ENCODE results near the gene CCM2.

The CCM2 gene

GRCh38 chr7:45036317-45036716, 36.3 kb downstream of the CCM2 start:
- DNase-seq = no peak

GRCh38 chr7:45036796-45037195, 36.8 kb downstream of the CCM2 start:
- DNase-seq = no peak

GRCh38 chr7:45037876-45038275, 37.9 kb downstream of the CCM2 start:
- DNase-seq = no peak

- DNase-seq = no peak
Observed at GRCh38 chr7:45039106-45039505, 39.1 kb downstream of the CCM2 start.

- no peak for DNase-seq
Observed at GRCh38 chr7:45044338-45044737, 44.3 kb downstream of the CCM2 start.

- DNase-seq = no peak
Observed at GRCh38 chr7:45048748-45049147, 48.7 kb downstream of the CCM2 start.

- no peak for DNase-seq
Observed at GRCh38 chr7:45050198-45050597, 50.2 kb downstream of the CCM2 start.

GRCh38 chr7:45052011-45052410, 52.0 kb downstream of the CCM2 start:
- no peak for DNase-seq

GRCh38 chr7:45053401-45053800, 53.4 kb downstream of the CCM2 start:
- no peak for DNase-seq

GRCh38 chr7:45053941-45054340, 53.9 kb downstream of the CCM2 start:
- no peak for DNase-seq

GRCh38 chr7:45054442-45054841, 54.4 kb downstream of the CCM2 start:
- DNase-seq = no peak

GRCh38 chr7:45055016-45055415, 55.0 kb downstream of the CCM2 start:
- DNase-seq = no peak

- no peak for DNase-seq
Observed at GRCh38 chr7:45055594-45056219, 55.7 kb downstream of the CCM2 start.

GRCh38 chr7:45057878-45058277, 57.9 kb downstream of the CCM2 start:
- no peak for DNase-seq

- DNase-seq = no peak
Observed at GRCh38 chr7:45060295-45060694, 60.3 kb downstream of the CCM2 start.

- no peak for DNase-seq
Observed at GRCh38 chr7:45061352-45061751, 61.4 kb downstream of the CCM2 start.

- no peak for DNase-seq
Observed at GRCh38 chr7:45061806-45062425, 61.9 kb downstream of the CCM2 start.

- no peak for DNase-seq
Observed at GRCh38 chr7:45064047-45064725, 64.2 kb downstream of the CCM2 start.

GRCh38 chr7:45065031-45065995, 65.3 kb downstream of the CCM2 start:
- DNase-seq = no peak

GRCh38 chr7:45066409-45066808, 66.4 kb downstream of the CCM2 start:
- DNase-seq = no peak

GRCh38 chr7:45067582-45067981, 67.6 kb downstream of the CCM2 start:
- no peak for DNase-seq

- no peak for DNase-seq
Observed at GRCh38 chr7:45068236-45069023, 68.4 kb downstream of the CCM2 start.

Measured in activated gamma-delta T cell (primary cell).